Measurements from ENCODE around the gene DAPK2.

DAPK2 gene

GRCh38 chr15:63941698-63942465 lies 104.4 kb downstream of the DAPK2 start:
- Histone ChIP-seq H3K9me2 (replicated peaks; ENCODE audit: low read depth, low read length) (no peaks in the 10 kb centered on the region), H3K36me3 (ENCODE audit: insufficient read depth, low read length) (no peaks in the 10 kb centered on the region), H4K20me1 (ENCODE audit: insufficient read depth, low read length, poor library complexity, severe bottlenecking) (no peaks in the 10 kb centered on the region), H3K9me3 (ENCODE audit: insufficient read depth, low read depth, low read length) (no peaks in the 10 kb centered on the region), H3K4me1 (ENCODE audit: insufficient read depth, low read length, poor library complexity, severe bottlenecking) (peaks cover 15% of the 10 kb centered on the region), H3K79me2 (ENCODE audit: insufficient read depth, low read length) (no peaks in the 10 kb centered on the region), H2AFZ (ENCODE audit: low read length) (no peak overlapping the region), H3K4me2 (ENCODE audit: low read depth, low read length, poor library complexity, severe bottlenecking) (no peak overlapping the region), H3K27me3 (ENCODE audit: insufficient read depth, low read length, poor library complexity, severe bottlenecking) (no peaks in the 10 kb centered on the region), H3F3A (ENCODE audit: low read depth) (no peaks in the 10 kb centered on the region), H3K4me3 (ENCODE audit: low read length, poor library complexity, severe bottlenecking) (no peak overlapping the region), H3K9ac (ENCODE audit: low read depth, low read length, poor library complexity, severe bottlenecking) (no peak overlapping the region)
- TF ChIP-seq CTCF (conservative IDR thresholded peaks at IDR 0.05; ENCODE audit: low read length): no peak
- no peak for TF ChIP-seq EZH2phosphoT487 (IDR thresholded peaks at IDR 0.05; ENCODE audit: borderline replicate concordance)

- Histone ChIP-seq H3K4me2 (ENCODE audit: low read depth, low read length, poor library complexity, severe bottlenecking) (no peak overlapping the region), H3K4me1 (ENCODE audit: insufficient read depth, low read length, poor library complexity, severe bottlenecking) (peaks cover 15% of the 10 kb centered on the region), H3K27me3 (ENCODE audit: insufficient read depth, low read length, poor library complexity, severe bottlenecking) (no peaks in the 10 kb centered on the region), H3K36me3 (ENCODE audit: insufficient read depth, low read length) (no peaks in the 10 kb centered on the region), H2AFZ (ENCODE audit: low read length) (no peak overlapping the region), H3K79me2 (ENCODE audit: insufficient read depth, low read length) (no peaks in the 10 kb centered on the region), H3K9me2 (replicated peaks; ENCODE audit: low read depth, low read length) (no peaks in the 10 kb centered on the region), H3F3A (ENCODE audit: low read depth) (no peaks in the 10 kb centered on the region), H3K9ac (ENCODE audit: low read depth, low read length, poor library complexity, severe bottlenecking) (no peak overlapping the region), H3K9me3 (ENCODE audit: insufficient read depth, low read depth, low read length) (no peaks in the 10 kb centered on the region), H4K20me1 (ENCODE audit: insufficient read depth, low read length, poor library complexity, severe bottlenecking) (no peaks in the 10 kb centered on the region), H3K4me3 (ENCODE audit: low read length, poor library complexity, severe bottlenecking) (no peak overlapping the region)
- TF ChIP-seq EZH2phosphoT487 (IDR thresholded peaks at IDR 0.05; ENCODE audit: borderline replicate concordance) (no peak), CTCF (conservative IDR thresholded peaks at IDR 0.05; ENCODE audit: low read length) (no peak)
Measured at GRCh38 chr15:63940966-63941620, 105.2 kb downstream of the DAPK2 start.

- Histone ChIP-seq H3F3A (ENCODE audit: low read depth) (no peaks in the 10 kb centered on the region), H3K27me3 (ENCODE audit: insufficient read depth, low read length, poor library complexity, severe bottlenecking) (no peaks in the 10 kb centered on the region), H3K79me2 (ENCODE audit: insufficient read depth, low read length) (no peaks in the 10 kb centered on the region), H3K36me3 (ENCODE audit: insufficient read depth, low read length) (no peaks in the 10 kb centered on the region), H3K4me2 (ENCODE audit: low read depth, low read length, poor library complexity, severe bottlenecking) (no peak overlapping the region), H3K9ac (ENCODE audit: low read depth, low read length, poor library complexity, severe bottlenecking) (no peak overlapping the region), H3K9me3 (ENCODE audit: insufficient read depth, low read depth, low read length) (no peaks in the 10 kb centered on the region), H4K20me1 (ENCODE audit: insufficient read depth, low read length, poor library complexity, severe bottlenecking) (no peaks in the 10 kb centered on the region), H2AFZ (ENCODE audit: low read length) (no peak overlapping the region), H3K4me1 (ENCODE audit: insufficient read depth, low read length, poor library complexity, severe bottlenecking) (peaks cover 15% of the 10 kb centered on the region), H3K9me2 (replicated peaks; ENCODE audit: low read depth, low read length) (no peaks in the 10 kb centered on the region), H3K4me3 (ENCODE audit: low read length, poor library complexity, severe bottlenecking) (no peak overlapping the region)
- TF ChIP-seq CTCF (conservative IDR thresholded peaks at IDR 0.05; ENCODE audit: low read length): no peak
- no peak for TF ChIP-seq EZH2phosphoT487 (IDR thresholded peaks at IDR 0.05; ENCODE audit: borderline replicate concordance)
Measured at GRCh38 chr15:63939531-63940130, 106.7 kb downstream of the DAPK2 start.

Data from Loucy (cell line).